HL-60 (cell line): ENCODE results near the gene POLD2.

Experiments used
- DNase-seq, 2 experiments: peaks; one replicate each; pipeline ENCODE4 v3.0.0-alpha.2; 2010 to 2020; ENCODE audit warnings: low read depth in 1 of 2, low spot score in 1 of 2
- H3K27ac ChIP-seq: fragments of 250-450 bp; sonication (Bioruptor Pico); replicated peaks from 2 replicates; pipeline ENCODE4 v1.5.1; 2020; ENCODE audit warnings: mild to moderate bottlenecking, moderate library complexity
- H3K27me3 ChIP-seq: fragments of 250-450 bp; sonication (Bioruptor Pico); 2 replicates; pipeline ENCODE4 v1.5.1; 2021; ENCODE audit warnings: mild to moderate bottlenecking, moderate library complexity; ENCODE audit not compliant: insufficient read depth, poor library complexity, severe bottlenecking
- H3K4me3 ChIP-seq: replicated peaks from 2 replicates; pipeline ENCODE4 v1.5.1; 2011; ENCODE audit warnings: mild to moderate bottlenecking, control low read depth, low read length; ENCODE audit not compliant: insufficient read depth
- CTCF ChIP-seq: IDR thresholded peaks from one replicate; pipeline ENCODE4 v1.5.1; 2011; ENCODE audit warnings: low read length, control low read depth, inconsistent platforms; ENCODE audit not compliant: insufficient read depth
- GABPA ChIP-seq: IDR thresholded peaks from 2 replicates; pipeline ENCODE4 v1.6.1; 2012; ENCODE audit warnings: low read depth
- POLR2AphosphoS5 ChIP-seq: IDR thresholded peaks from 2 replicates; pipeline ENCODE4 v1.6.1; 2012; ENCODE audit warnings: low read depth
- SPI1 ChIP-seq: IDR thresholded peaks from 2 replicates; pipeline ENCODE4 v1.6.1; 2012; ENCODE audit warnings: low read depth, mild to moderate bottlenecking, borderline replicate concordance
- TF ChIP-seq, protein P1 (sequence below): IDR thresholded peaks from 2 replicates; pipeline ENCODE4 v1.6.1; 2012; ENCODE audit warnings: low read depth; ENCODE audit not compliant: insufficient replicate concordance

Gene POLD2

GRCh38 chr7:44133295-44133694 is 9.9 kb upstream of the POLD2 start:
- TF ChIP-seq SPI1 (no peak), POLR2AphosphoS5 (no peak), CTCF (no peak), GABPA (no peak)
- TF ChIP-seq, protein P1, sequence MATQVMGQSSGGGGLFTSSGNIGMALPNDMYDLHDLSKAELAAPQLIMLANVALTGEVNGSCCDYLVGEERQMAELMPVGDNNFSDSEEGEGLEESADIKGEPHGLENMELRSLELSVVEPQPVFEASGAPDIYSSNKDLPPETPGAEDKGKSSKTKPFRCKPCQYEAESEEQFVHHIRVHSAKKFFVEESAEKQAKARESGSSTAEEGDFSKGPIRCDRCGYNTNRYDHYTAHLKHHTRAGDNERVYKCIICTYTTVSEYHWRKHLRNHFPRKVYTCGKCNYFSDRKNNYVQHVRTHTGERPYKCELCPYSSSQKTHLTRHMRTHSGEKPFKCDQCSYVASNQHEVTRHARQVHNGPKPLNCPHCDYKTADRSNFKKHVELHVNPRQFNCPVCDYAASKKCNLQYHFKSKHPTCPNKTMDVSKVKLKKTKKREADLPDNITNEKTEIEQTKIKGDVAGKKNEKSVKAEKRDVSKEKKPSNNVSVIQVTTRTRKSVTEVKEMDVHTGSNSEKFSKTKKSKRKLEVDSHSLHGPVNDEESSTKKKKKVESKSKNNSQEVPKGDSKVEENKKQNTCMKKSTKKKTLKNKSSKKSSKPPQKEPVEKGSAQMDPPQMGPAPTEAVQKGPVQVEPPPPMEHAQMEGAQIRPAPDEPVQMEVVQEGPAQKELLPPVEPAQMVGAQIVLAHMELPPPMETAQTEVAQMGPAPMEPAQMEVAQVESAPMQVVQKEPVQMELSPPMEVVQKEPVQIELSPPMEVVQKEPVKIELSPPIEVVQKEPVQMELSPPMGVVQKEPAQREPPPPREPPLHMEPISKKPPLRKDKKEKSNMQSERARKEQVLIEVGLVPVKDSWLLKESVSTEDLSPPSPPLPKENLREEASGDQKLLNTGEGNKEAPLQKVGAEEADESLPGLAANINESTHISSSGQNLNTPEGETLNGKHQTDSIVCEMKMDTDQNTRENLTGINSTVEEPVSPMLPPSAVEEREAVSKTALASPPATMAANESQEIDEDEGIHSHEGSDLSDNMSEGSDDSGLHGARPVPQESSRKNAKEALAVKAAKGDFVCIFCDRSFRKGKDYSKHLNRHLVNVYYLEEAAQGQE = no peak
- Histone ChIP-seq H3K27ac (no peak overlapping the region), H3K4me3 (no peak overlapping the region), H3K27me3 (no peaks in the 10 kb centered on the region)
- no peak for DNase-seq

GRCh38 chr7:44132039-44132438 is 8.7 kb upstream of the POLD2 start:
- Histone ChIP-seq H3K27ac (no peak overlapping the region), H3K27me3 (no peaks in the 10 kb centered on the region), H3K4me3 (no peak overlapping the region)
- DNase-seq = no peak
- no peak for TF ChIP-seq GABPA
- TF ChIP-seq CTCF = no peak
- no peak for TF ChIP-seq SPI1
- no peak for TF ChIP-seq POLR2AphosphoS5
- TF ChIP-seq, protein P1 = no peak

DNA sequence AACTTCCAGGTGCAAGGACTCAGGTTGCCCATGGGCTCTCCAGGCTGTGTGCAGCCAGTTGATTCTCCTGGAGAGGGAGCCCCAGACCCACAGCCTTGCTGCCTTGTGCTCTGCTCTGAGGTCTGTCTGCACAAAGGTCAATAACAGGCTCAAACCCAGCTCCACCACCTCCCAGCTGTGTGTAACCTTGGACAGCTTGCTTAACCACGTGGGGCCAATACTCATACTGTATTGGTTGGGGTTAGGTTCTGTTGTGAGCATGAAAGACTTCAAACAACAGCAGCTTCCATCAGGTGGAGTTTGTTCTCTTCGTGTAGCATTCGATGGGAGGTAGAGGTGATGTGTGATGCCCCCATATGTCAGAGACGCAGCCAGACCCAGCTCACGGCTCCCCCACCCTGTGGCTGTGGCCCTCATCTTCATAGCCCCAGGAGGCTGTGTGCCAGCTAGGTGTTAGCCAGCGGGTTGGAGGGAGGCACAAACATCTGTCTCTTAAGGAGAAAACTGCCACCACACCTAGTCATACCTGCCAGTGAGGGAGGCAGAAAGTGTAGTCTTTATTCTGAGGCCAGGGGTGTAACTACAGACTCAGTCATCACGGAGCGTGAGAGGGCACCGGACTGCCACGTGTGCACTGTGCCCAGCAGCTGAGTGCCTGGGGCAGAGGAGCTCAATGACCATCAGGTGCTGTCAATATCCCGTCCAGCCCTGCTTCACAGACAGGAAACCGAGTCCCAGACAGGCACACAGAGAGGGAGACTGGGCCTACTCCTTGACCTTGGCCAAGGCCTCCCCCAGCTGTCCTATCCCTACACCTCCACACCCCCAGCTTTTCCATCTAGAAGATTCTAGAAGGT is 8.1 kb upstream of the POLD2 start:
- TF ChIP-seq, protein P1 = no peak
- TF ChIP-seq POLR2AphosphoS5 = no peak
- peak in 1 of 2 experiments; percentile 17 for DNase-seq
- Histone ChIP-seq H3K27me3 (no peaks in the 10 kb centered on the region), H3K4me3 (no peak overlapping the region), H3K27ac (no peak overlapping the region)
